H9 (cell line): ENCODE measurements around the gene MYOM1. TPM values are rescaled to one million over a fixed set of nuclear protein-coding genes. Genes with fewer than 3 reads are reported as not detected.

Experiments used
- DNase-seq: peaks from one replicate; pipeline ENCODE4 v3.0.0-alpha.2; 2017
- H2AFZ ChIP-seq: one replicate; pipeline ENCODE4 v1.6.1; 2013; ENCODE audit warnings: mild to moderate bottlenecking, low read length, control low read depth, moderate library complexity
- H2AK5ac ChIP-seq: 2 replicates; pipeline ENCODE4 v1.6.1; 2013; ENCODE audit warnings: low read length, control low read depth, mixed read lengths; ENCODE audit not compliant: insufficient read length
- H2BK120ac ChIP-seq: one replicate; pipeline ENCODE4 v1.6.1; 2013; ENCODE audit warnings: low read depth, mild to moderate bottlenecking, low read length, control low read depth, inconsistent platforms; ENCODE audit not compliant: poor library complexity, severe bottlenecking
- H2BK12ac ChIP-seq: 2 replicates; pipeline ENCODE4 v1.6.1; 2013; ENCODE audit warnings: low read length, control low read depth, mixed read lengths, low read depth; ENCODE audit not compliant: insufficient read length
- H2BK15ac ChIP-seq: 2 replicates; pipeline ENCODE4 v1.6.1; 2013; ENCODE audit warnings: low read depth, low read length, control low read depth
- H2BK20ac ChIP-seq: one replicate; pipeline ENCODE4 v1.6.1; 2013; ENCODE audit warnings: low read depth, mild to moderate bottlenecking, low read length, control low read depth, inconsistent platforms; ENCODE audit not compliant: poor library complexity, severe bottlenecking
- H2BK5ac ChIP-seq: 2 replicates; pipeline ENCODE4 v1.6.1; 2013; ENCODE audit warnings: low read length, control low read depth, mixed read lengths; ENCODE audit not compliant: insufficient read length
- H3K14ac ChIP-seq: 2 replicates; pipeline ENCODE4 v1.6.1; 2013; ENCODE audit warnings: low read length, control low read depth; ENCODE audit not compliant: insufficient read depth
- H3K18ac ChIP-seq: 2 replicates; pipeline ENCODE4 v1.6.1; 2013; ENCODE audit warnings: low read depth, mild to moderate bottlenecking, mixed read lengths, low read length, control low read depth; ENCODE audit not compliant: insufficient read length
- H3K23ac ChIP-seq: 2 replicates; pipeline ENCODE4 v1.6.1; 2013; ENCODE audit warnings: low read length, control low read depth, mixed read lengths, low read depth; ENCODE audit not compliant: insufficient read length
- H3K23me2 ChIP-seq: 2 replicates; pipeline ENCODE4 v1.6.1; 2013; ENCODE audit warnings: low read depth, mild to moderate bottlenecking, mixed read lengths, low read length, control low read depth; ENCODE audit not compliant: insufficient read length, poor library complexity, severe bottlenecking
- H3K27ac ChIP-seq: 2 replicates; pipeline ENCODE4 v1.5.1; 2013; ENCODE audit warnings: low read length, control low read depth, mixed read lengths, low read depth; ENCODE audit not compliant: insufficient read length
- H3K27me3 ChIP-seq: 2 replicates; pipeline ENCODE4 v1.6.1; 2013; ENCODE audit warnings: low read length, control low read depth, inconsistent platforms; ENCODE audit not compliant: insufficient read depth
- H3K4ac ChIP-seq: 2 replicates; pipeline ENCODE4 v1.6.1; 2013; ENCODE audit warnings: low read depth, mild to moderate bottlenecking, control low read depth, inconsistent platforms, low read length, moderate library complexity
- H3K4me1 ChIP-seq: 2 replicates; pipeline ENCODE4 v1.6.1; 2013; ENCODE audit warnings: low read length, control low read depth, inconsistent platforms; ENCODE audit not compliant: insufficient read depth
- H3K4me2 ChIP-seq: 2 replicates; pipeline ENCODE4 v1.6.1; 2013; ENCODE audit warnings: low read length, control low read depth, mixed read lengths; ENCODE audit not compliant: insufficient read length, insufficient read depth
- H3K56ac ChIP-seq: 2 replicates; pipeline ENCODE4 v1.6.1; 2013; ENCODE audit warnings: low read depth, mild to moderate bottlenecking, mixed read lengths, low read length, control low read depth; ENCODE audit not compliant: insufficient read length
- H3K79me1 ChIP-seq: 2 replicates; pipeline ENCODE4 v1.6.1; 2013; ENCODE audit warnings: low read depth, mild to moderate bottlenecking, moderate library complexity, low read length, control low read depth, inconsistent platforms; ENCODE audit not compliant: insufficient read depth, poor library complexity, severe bottlenecking
- H3K79me2 ChIP-seq: 2 replicates; pipeline ENCODE4 v1.6.1; 2013; ENCODE audit warnings: low read length, control low read depth, inconsistent platforms; ENCODE audit not compliant: insufficient read depth
- H3K9ac ChIP-seq: 2 replicates; pipeline ENCODE4 v1.6.1; 2013; ENCODE audit warnings: low read length, control low read depth, mixed read lengths; ENCODE audit not compliant: insufficient read length; ENCODE audit errors: extremely low read depth
- H3K9me3 ChIP-seq: one replicate; pipeline ENCODE4 v1.6.1; 2013; ENCODE audit warnings: low read depth, low read length, inconsistent platforms; ENCODE audit not compliant: control insufficient read depth
- H3T11ph ChIP-seq: one replicate; pipeline ENCODE4 v1.6.1; 2013; ENCODE audit warnings: mild to moderate bottlenecking, low read length, control low read depth, inconsistent platforms
- H4K20me1 ChIP-seq: one replicate; pipeline ENCODE4 v1.6.1; 2013; ENCODE audit not compliant: control insufficient read depth, insufficient read length, insufficient read depth
- H4K5ac ChIP-seq: 2 replicates; pipeline ENCODE4 v1.6.1; 2013; ENCODE audit warnings: low read depth, mild to moderate bottlenecking, mixed read lengths, low read length, control low read depth; ENCODE audit not compliant: insufficient read length
- H4K8ac ChIP-seq: replicated peaks from 2 replicates; pipeline ENCODE4 v1.6.1; 2013; ENCODE audit warnings: low read length, control low read depth, mixed read lengths, low read depth; ENCODE audit not compliant: insufficient read length
- H4K91ac ChIP-seq: 2 replicates; pipeline ENCODE4 v1.6.1; 2013; ENCODE audit warnings: low read depth, mild to moderate bottlenecking, moderate library complexity, mixed read lengths, low read length, control low read depth; ENCODE audit not compliant: insufficient read length
- H3K27ac Mint-ChIP-seq, 3 experiments: 2 replicates in 2 of 3; 3 replicates in 1 of 3; pipeline ENCODE4 v1.8.0; 2020 to 2021; ENCODE audit warnings: mixed read lengths in 3 of 3, mild to moderate bottlenecking in 1 of 3, moderate library complexity in 1 of 3
- H3K27me3 Mint-ChIP-seq: 2 replicates; pipeline ENCODE4 v1.8.0; 2021; ENCODE audit warnings: low read depth, mild to moderate bottlenecking, moderate library complexity, mixed read lengths
- H3K36me3 Mint-ChIP-seq, 3 experiments: 2 replicates in 2 of 3; 3 replicates in 1 of 3; pipeline ENCODE4 v1.8.0; 2020 to 2021; ENCODE audit warnings: low read depth in 3 of 3, mixed read lengths in 3 of 3; ENCODE audit not compliant: insufficient read depth in 1 of 3
- H3K4me1 Mint-ChIP-seq, 2 experiments: 2 replicates each; pipeline ENCODE4 v1.8.0; 2020; ENCODE audit warnings: mixed read lengths in 2 of 2
- H3K4me3 Mint-ChIP-seq, 2 experiments: 2 replicates in 1 of 2; 3 replicates in 1 of 2; pipeline ENCODE4 v1.8.0; 2020 to 2021; ENCODE audit warnings: mild to moderate bottlenecking in 2 of 2, mixed read lengths in 2 of 2, moderate library complexity in 1 of 2
- H3K9me3 Mint-ChIP-seq, 2 experiments: 2 replicates in 1 of 2; 3 replicates in 1 of 2; pipeline ENCODE4 v1.8.0; 2020; ENCODE audit warnings: mild to moderate bottlenecking in 2 of 2, mixed read lengths in 2 of 2, moderate library complexity in 1 of 2
- WGBS: extraction: QIAGEN DNeasy Blood & Tissue Kit; methylation state at CpG from one replicate; pipeline ENCODE4 v1.1.7; 2013; ENCODE audit warnings: missing lambda C conversion rate, low lambda C conversion rate, mixed read lengths; ENCODE audit not compliant: insufficient read length; ENCODE audit errors: extremely low coverage; 5-methylcytosine and 5-hydroxymethylcytosine counted together
- total RNA-seq: library from RNA; stranded (reverse); gene quantifications from 2 replicates; pipeline ENCODE4 v1.2.1, GENCODE V29; 2021
- TF ChIP-seq, protein P1 (sequence below): fragments of 200-600 bp; sonication (generic); conservative IDR thresholded peaks from 3 replicates; pipeline ENCODE4 v1.8.0; 2021; ENCODE audit warnings: antibody characterized with exemption, mild to moderate bottlenecking

MYOM1 gene
- total RNA-seq, 1 experiment from 2014 or later: 0.17 TPM

DNA sequence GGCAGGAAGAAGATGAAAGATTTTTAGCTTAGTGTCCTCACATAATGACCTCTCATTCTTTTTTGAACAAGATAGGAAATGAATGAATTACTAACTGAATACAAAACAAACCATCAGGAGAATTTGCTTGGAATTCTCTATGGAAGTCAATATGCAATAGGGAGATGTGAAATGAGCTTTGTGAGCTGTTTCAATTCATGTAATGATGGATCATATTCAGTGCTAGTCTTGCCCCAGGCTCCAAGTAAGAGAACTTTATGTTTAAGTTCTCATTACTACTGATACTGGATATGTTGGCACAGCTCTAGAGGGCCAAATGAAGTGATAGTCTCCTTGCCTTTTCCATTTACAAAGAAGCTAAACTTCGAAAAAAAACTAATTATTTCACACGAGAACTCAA lies 29.2 kb downstream of the MYOM1 start:
- Mint-ChIP-seq H3K9me3 (no peaks in the 10 kb centered on the region), H3K27me3 (no peaks in the 10 kb centered on the region), H3K36me3 (no peaks in the 10 kb centered on the region), H3K27ac (no peak overlapping the region), H3K4me1 (0 out of 4 replicates have a peak, but pooled peaks cover 0 to 3% of the 10 kb centered on the region in 2 experiments), H3K4me3 (no peak overlapping the region)
- no peak overlapping the region for H3K14ac ChIP-seq
- H4K5ac ChIP-seq: no peak overlapping the region
- H3K23ac ChIP-seq: no peak overlapping the region
- H3K9me3 ChIP-seq: no peaks in the 10 kb centered on the region
- H3K9ac ChIP-seq: no peak overlapping the region
- no peak overlapping the region for H2AFZ ChIP-seq
- no peaks in the 10 kb centered on the region for H3K79me1 ChIP-seq
- H3K4me1 ChIP-seq: no peaks in the 10 kb centered on the region
- DNase-seq: no peak
- no peak overlapping the region for H2BK15ac ChIP-seq
- H3K79me2 ChIP-seq: no peaks in the 10 kb centered on the region
- no peak overlapping the region for H3K4me2 ChIP-seq
- H4K20me1 ChIP-seq: no peaks in the 10 kb centered on the region
- H2BK12ac ChIP-seq: no peak overlapping the region
- no peak overlapping the region for H3T11ph ChIP-seq
- WGBS: no CpG with 5 or more reads among the region's 2 CpGs
- H2AK5ac ChIP-seq: no peak overlapping the region
- H3K56ac ChIP-seq: no peak overlapping the region
- no peak overlapping the region for H3K18ac ChIP-seq
- no peak overlapping the region for H3K4ac ChIP-seq
- H3K27ac ChIP-seq: no peak overlapping the region
- no peaks in the 10 kb centered on the region; the same call in 1 of the 2 replicates for H3K27me3 ChIP-seq
- H4K91ac ChIP-seq: no peak overlapping the region
- H4K8ac ChIP-seq: no peak overlapping the region
- no peak overlapping the region for H2BK120ac ChIP-seq
- no peak overlapping the region for H2BK20ac ChIP-seq
- TF ChIP-seq, protein P1, sequence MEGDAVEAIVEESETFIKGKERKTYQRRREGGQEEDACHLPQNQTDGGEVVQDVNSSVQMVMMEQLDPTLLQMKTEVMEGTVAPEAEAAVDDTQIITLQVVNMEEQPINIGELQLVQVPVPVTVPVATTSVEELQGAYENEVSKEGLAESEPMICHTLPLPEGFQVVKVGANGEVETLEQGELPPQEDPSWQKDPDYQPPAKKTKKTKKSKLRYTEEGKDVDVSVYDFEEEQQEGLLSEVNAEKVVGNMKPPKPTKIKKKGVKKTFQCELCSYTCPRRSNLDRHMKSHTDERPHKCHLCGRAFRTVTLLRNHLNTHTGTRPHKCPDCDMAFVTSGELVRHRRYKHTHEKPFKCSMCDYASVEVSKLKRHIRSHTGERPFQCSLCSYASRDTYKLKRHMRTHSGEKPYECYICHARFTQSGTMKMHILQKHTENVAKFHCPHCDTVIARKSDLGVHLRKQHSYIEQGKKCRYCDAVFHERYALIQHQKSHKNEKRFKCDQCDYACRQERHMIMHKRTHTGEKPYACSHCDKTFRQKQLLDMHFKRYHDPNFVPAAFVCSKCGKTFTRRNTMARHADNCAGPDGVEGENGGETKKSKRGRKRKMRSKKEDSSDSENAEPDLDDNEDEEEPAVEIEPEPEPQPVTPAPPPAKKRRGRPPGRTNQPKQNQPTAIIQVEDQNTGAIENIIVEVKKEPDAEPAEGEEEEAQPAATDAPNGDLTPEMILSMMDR: no peak
- H2BK5ac ChIP-seq: no peak overlapping the region
- H3K23me2 ChIP-seq: no peaks in the 10 kb centered on the region
